ENCODE data around the gene PPP2R3C.
A peak's percentile ranks its signal among the peaks of the same experiment; 100 is the strongest.

The PPP2R3C gene

GRCh38 chr14:35149239-35149638 lies 27.4 kb upstream of the PPP2R3C start:
- FAIRE-seq (no peak), DNase-seq (ENCODE audit: insufficient read length) (no peak)
- TF ChIP-seq TAF1 (IDR thresholded peaks at IDR 0.05; ENCODE audit: borderline replicate concordance, low read depth, low read length) (no peak), POLR2A (IDR thresholded peaks at IDR 0.05; ENCODE audit: low read depth, low read length) (no peak), POLR2AphosphoS5 (IDR thresholded peaks at IDR 0.05; ENCODE audit: low read depth, low read length) (no peak)

GRCh38 chr14:35147711-35148110 lies 25.9 kb upstream of the PPP2R3C start:
- no peak for TF ChIP-seq POLR2A (IDR thresholded peaks at IDR 0.05; ENCODE audit: low read depth, low read length)
- TF ChIP-seq TAF1 (IDR thresholded peaks at IDR 0.05; ENCODE audit: borderline replicate concordance, low read depth, low read length): no peak
- no peak for TF ChIP-seq POLR2AphosphoS5 (IDR thresholded peaks at IDR 0.05; ENCODE audit: low read depth, low read length)
- DNase-seq (ENCODE audit: insufficient read length): no peak
- FAIRE-seq: no peak

GRCh38 chr14:35147186-35147585 lies 25.4 kb upstream of the PPP2R3C start:
- DNase-seq (ENCODE audit: insufficient read length) (no peak), FAIRE-seq (no peak)
- TF ChIP-seq TAF1 (IDR thresholded peaks at IDR 0.05; ENCODE audit: borderline replicate concordance, low read depth, low read length) (no peak), POLR2A (IDR thresholded peaks at IDR 0.05; ENCODE audit: low read depth, low read length) (no peak), POLR2AphosphoS5 (IDR thresholded peaks at IDR 0.05; ENCODE audit: low read depth, low read length) (no peak)

GRCh38 chr14:35146711-35147149 lies 24.9 kb upstream of the PPP2R3C start:
- no peak for TF ChIP-seq POLR2A (IDR thresholded peaks at IDR 0.05; ENCODE audit: low read depth, low read length)
- no peak for TF ChIP-seq POLR2AphosphoS5 (IDR thresholded peaks at IDR 0.05; ENCODE audit: low read depth, low read length)
- no peak for TF ChIP-seq TAF1 (IDR thresholded peaks at IDR 0.05; ENCODE audit: borderline replicate concordance, low read depth, low read length)
- FAIRE-seq (no peak), DNase-seq (ENCODE audit: insufficient read length) (no peak)

- no peak for TF ChIP-seq TAF1 (IDR thresholded peaks at IDR 0.05; ENCODE audit: borderline replicate concordance, low read depth, low read length)
- no peak for TF ChIP-seq POLR2AphosphoS5 (IDR thresholded peaks at IDR 0.05; ENCODE audit: low read depth, low read length)
- TF ChIP-seq POLR2A (IDR thresholded peaks at IDR 0.05; ENCODE audit: low read depth, low read length): no peak
- DNase-seq (ENCODE audit: insufficient read length) (no peak), FAIRE-seq (peak; percentile 65)
Measured at GRCh38 chr14:35144029-35144428, 22.2 kb upstream of the PPP2R3C start.

GRCh38 chr14:35140718-35141581 lies 19.2 kb upstream of the PPP2R3C start:
- no peak for TF ChIP-seq TAF1 (IDR thresholded peaks at IDR 0.05; ENCODE audit: borderline replicate concordance, low read depth, low read length)
- no peak for TF ChIP-seq POLR2A (IDR thresholded peaks at IDR 0.05; ENCODE audit: low read depth, low read length)
- TF ChIP-seq POLR2AphosphoS5 (IDR thresholded peaks at IDR 0.05; ENCODE audit: low read depth, low read length): no peak
- DNase-seq (ENCODE audit: insufficient read length): no peak
- no peak for FAIRE-seq

- TF ChIP-seq POLR2A (IDR thresholded peaks at IDR 0.05; ENCODE audit: low read depth, low read length) (no peak), POLR2AphosphoS5 (IDR thresholded peaks at IDR 0.05; ENCODE audit: low read depth, low read length) (no peak), TAF1 (IDR thresholded peaks at IDR 0.05; ENCODE audit: borderline replicate concordance, low read depth, low read length) (no peak)
- no peak for DNase-seq (ENCODE audit: insufficient read length)
- FAIRE-seq: no peak
Measured at GRCh38 chr14:35138585-35138984, 16.8 kb upstream of the PPP2R3C start.

GRCh38 chr14:35134329-35135123 lies 12.7 kb upstream of the PPP2R3C start:
- FAIRE-seq (no peak), DNase-seq (ENCODE audit: insufficient read length) (no peak)
- TF ChIP-seq POLR2A (IDR thresholded peaks at IDR 0.05; ENCODE audit: low read depth, low read length) (no peak), TAF1 (IDR thresholded peaks at IDR 0.05; ENCODE audit: borderline replicate concordance, low read depth, low read length) (no peak)

- no peak for FAIRE-seq
- no peak for DNase-seq (ENCODE audit: insufficient read length)
- TF ChIP-seq POLR2A (IDR thresholded peaks at IDR 0.05; ENCODE audit: low read depth, low read length) (no peak), POLR2AphosphoS5 (IDR thresholded peaks at IDR 0.05; ENCODE audit: low read depth, low read length) (no peak), TAF1 (IDR thresholded peaks at IDR 0.05; ENCODE audit: borderline replicate concordance, low read depth, low read length) (no peak)
Measured at GRCh38 chr14:35133542-35134328, 11.9 kb upstream of the PPP2R3C start.

GRCh38 chr14:35124127-35124526 lies 2.3 kb upstream of the PPP2R3C start:
- TF ChIP-seq POLR2A (IDR thresholded peaks at IDR 0.05; ENCODE audit: low read depth, low read length): no peak
- TF ChIP-seq TAF1 (IDR thresholded peaks at IDR 0.05; ENCODE audit: borderline replicate concordance, low read depth, low read length): no peak
- TF ChIP-seq POLR2AphosphoS5 (IDR thresholded peaks at IDR 0.05; ENCODE audit: low read depth, low read length): no peak
- DNase-seq (ENCODE audit: insufficient read length) (no peak), FAIRE-seq (no peak)

- FAIRE-seq (peak; percentile 21), DNase-seq (ENCODE audit: insufficient read length) (no peak)
- no peak for TF ChIP-seq POLR2AphosphoS5 (IDR thresholded peaks at IDR 0.05; ENCODE audit: low read depth, low read length)
- no peak for TF ChIP-seq TAF1 (IDR thresholded peaks at IDR 0.05; ENCODE audit: borderline replicate concordance, low read depth, low read length)
- TF ChIP-seq POLR2A (IDR thresholded peaks at IDR 0.05; ENCODE audit: low read depth, low read length): no peak
Measured at GRCh38 chr14:35123388-35123703, 1.6 kb upstream of the PPP2R3C start.

All from GM12892 (cell line).